ENCODE results near the gene RAB6C.
A peak's percentile ranks its signal among the peaks of the same experiment; 100 is the strongest.
"Not testable (repeated sequence)": the region's sequence is repeated elsewhere in the genome, so short reads cannot be mapped to it uniquely, and the experiment has no call there.

RAB6C gene

GRCh38 chr2:129979629-129980155 lies at the start of gene RAB6C:
Gene RAB6C (plus strand): TSS chr2:129979666. CDS start chr2:129980116, 450 bp downstream.
- DNase-seq (ENCODE audit: low read depth in 2 of 3, low spot score in 2 of 3) = not testable (repeated sequence)

- no peak for DNase-seq (ENCODE audit: low read depth in 2 of 3, low spot score in 2 of 3)
Measured at GRCh38 chr2:129930451-129930850, 49.0 kb upstream of the RAB6C start.

GRCh38 chr2:129933387-129933786 lies 46.1 kb upstream of the RAB6C start:
- not testable (repeated sequence) for DNase-seq (ENCODE audit: low read depth in 2 of 3, low spot score in 2 of 3)

- no peak for DNase-seq (ENCODE audit: low read depth in 2 of 3, low spot score in 2 of 3)
Measured at GRCh38 chr2:129934044-129934822, 45.2 kb upstream of the RAB6C start.

GRCh38 chr2:129935118-129935517 lies 44.3 kb upstream of the RAB6C start:
- no peak for DNase-seq (ENCODE audit: low read depth in 2 of 3, low spot score in 2 of 3)

GRCh38 chr2:129936334-129936934 lies 43.0 kb upstream of the RAB6C start:
- peak in 1 of 3 experiments; percentile 26 for DNase-seq (ENCODE audit: low read depth in 2 of 3, low spot score in 2 of 3)

GRCh38 chr2:129938850-129939471 lies 40.5 kb upstream of the RAB6C start:
- not testable (repeated sequence) for DNase-seq (ENCODE audit: low read depth in 2 of 3, low spot score in 2 of 3)

- not testable (repeated sequence) for DNase-seq (ENCODE audit: low read depth in 2 of 3, low spot score in 2 of 3)
Measured at GRCh38 chr2:129943456-129943855, 36.0 kb upstream of the RAB6C start.

GRCh38 chr2:129945557-129945956 lies 33.9 kb upstream of the RAB6C start:
- no peak for DNase-seq (ENCODE audit: low read depth in 2 of 3, low spot score in 2 of 3)

GRCh38 chr2:129947712-129948111 lies 31.8 kb upstream of the RAB6C start:
- not testable (repeated sequence) for DNase-seq (ENCODE audit: low read depth in 2 of 3, low spot score in 2 of 3)

GRCh38 chr2:129956171-129956570 lies 23.3 kb upstream of the RAB6C start:
- not testable (repeated sequence) for DNase-seq (ENCODE audit: low read depth in 2 of 3, low spot score in 2 of 3)

- no peak for DNase-seq (ENCODE audit: low read depth in 2 of 3, low spot score in 2 of 3)
Measured at GRCh38 chr2:129957891-129958290, 21.6 kb upstream of the RAB6C start.

GRCh38 chr2:129958736-129959135 lies 20.7 kb upstream of the RAB6C start:
- not testable (repeated sequence) for DNase-seq (ENCODE audit: low read depth in 2 of 3, low spot score in 2 of 3)

GRCh38 chr2:129968605-129969004 lies 10.9 kb upstream of the RAB6C start:
- DNase-seq (ENCODE audit: low read depth in 2 of 3, low spot score in 2 of 3) = not testable (repeated sequence)

GRCh38 chr2:129975016-129975774 lies 4.3 kb upstream of the RAB6C start:
- DNase-seq (ENCODE audit: low read depth in 2 of 3, low spot score in 2 of 3) = no peak

- not testable (repeated sequence) for DNase-seq (ENCODE audit: low read depth in 2 of 3, low spot score in 2 of 3)
Measured at GRCh38 chr2:129976969-129977368, 2.5 kb upstream of the RAB6C start.

- DNase-seq (ENCODE audit: low read depth in 2 of 3, low spot score in 2 of 3) = no peak
Measured at GRCh38 chr2:129977986-129978385, 1.5 kb upstream of the RAB6C start.

- DNase-seq (ENCODE audit: low read depth in 2 of 3, low spot score in 2 of 3) = not testable (repeated sequence)
Measured at GRCh38 chr2:129980246-129980645, 780 bp downstream of the RAB6C start.

GRCh38 chr2:129981689-129982088 lies 2.2 kb downstream of the RAB6C start:
- DNase-seq (ENCODE audit: low read depth in 2 of 3, low spot score in 2 of 3) = not testable (repeated sequence)

- no peak for DNase-seq (ENCODE audit: low read depth in 2 of 3, low spot score in 2 of 3)
Measured at GRCh38 chr2:129984426-129984825, 5.0 kb downstream of the RAB6C start.

- not testable (repeated sequence) for DNase-seq (ENCODE audit: low read depth in 2 of 3, low spot score in 2 of 3)
Measured at GRCh38 chr2:129992415-129993006, 13.0 kb downstream of the RAB6C start.

Data from activated CD8-positive, alpha-beta memory T cell treated with anti-CD3 and anti-CD28 coated beads for 48 hours (primary cell).